Omental fat pad (tissue), 4 donors: ENCODE measurements around the gene SLC4A8. TPM values are rescaled to one million over a fixed set of nuclear protein-coding genes. Genes with fewer than 3 reads are reported as not detected.

ENCODE experiments used
- ATAC-seq: fragments of 150-250 bp; one replicate; pipeline ENCODE4 v1.9.1; 2016; ENCODE audit warnings: mild to moderate bottlenecking, moderate library complexity; ENCODE audit not compliant: low FRiP score
- DNase-seq: peaks from one replicate; pipeline ENCODE4 v3.0.0-alpha.2; 2019; ENCODE audit warnings: low spot score
- total RNA-seq, 4 donors: library from RNA; depleted of rRNA; stranded (reverse); fragments of >200 nt; gene quantifications; one replicate each; pipeline ENCODE4 v1.1.0, GENCODE V29; 2016
- TF ChIP-seq, protein P1 (sequence below), 3 donors: fragments of 450-650 bp; IDR thresholded peaks; one replicate each; pipeline ENCODE4 v1.5.1; 2016 to 2017; ENCODE audit warnings: antibody characterized with exemption in 3 of 3, mild to moderate bottlenecking in 3 of 3, moderate library complexity in 2 of 3

The SLC4A8 gene
- total RNA-seq, 4 donors from 2014 or later: 0.37 to 4.7 (median 1.8) TPM

DNA sequence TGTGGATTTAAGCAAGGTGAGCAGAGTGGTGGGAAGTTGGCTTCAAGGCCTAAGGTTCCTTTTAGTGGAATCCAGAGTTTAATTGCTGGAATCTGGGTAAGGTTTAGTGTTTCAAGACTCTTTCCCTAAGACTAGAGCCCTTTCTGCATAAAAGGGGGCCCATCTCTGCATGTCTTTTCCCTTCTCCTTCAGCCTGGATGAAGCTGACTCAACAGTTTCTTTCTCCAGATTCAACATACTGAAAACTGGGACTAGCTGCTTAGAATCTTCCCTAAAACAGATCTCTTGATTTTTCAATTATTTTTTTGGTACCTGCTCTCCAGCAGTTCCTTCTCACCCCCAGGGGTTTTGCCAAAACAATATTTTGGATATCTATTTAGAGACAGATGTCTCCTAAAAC is 34.0 kb downstream of the SLC4A8 start:
- ATAC-seq (no peak), DNase-seq (no peak)
- TF ChIP-seq, protein P1, sequence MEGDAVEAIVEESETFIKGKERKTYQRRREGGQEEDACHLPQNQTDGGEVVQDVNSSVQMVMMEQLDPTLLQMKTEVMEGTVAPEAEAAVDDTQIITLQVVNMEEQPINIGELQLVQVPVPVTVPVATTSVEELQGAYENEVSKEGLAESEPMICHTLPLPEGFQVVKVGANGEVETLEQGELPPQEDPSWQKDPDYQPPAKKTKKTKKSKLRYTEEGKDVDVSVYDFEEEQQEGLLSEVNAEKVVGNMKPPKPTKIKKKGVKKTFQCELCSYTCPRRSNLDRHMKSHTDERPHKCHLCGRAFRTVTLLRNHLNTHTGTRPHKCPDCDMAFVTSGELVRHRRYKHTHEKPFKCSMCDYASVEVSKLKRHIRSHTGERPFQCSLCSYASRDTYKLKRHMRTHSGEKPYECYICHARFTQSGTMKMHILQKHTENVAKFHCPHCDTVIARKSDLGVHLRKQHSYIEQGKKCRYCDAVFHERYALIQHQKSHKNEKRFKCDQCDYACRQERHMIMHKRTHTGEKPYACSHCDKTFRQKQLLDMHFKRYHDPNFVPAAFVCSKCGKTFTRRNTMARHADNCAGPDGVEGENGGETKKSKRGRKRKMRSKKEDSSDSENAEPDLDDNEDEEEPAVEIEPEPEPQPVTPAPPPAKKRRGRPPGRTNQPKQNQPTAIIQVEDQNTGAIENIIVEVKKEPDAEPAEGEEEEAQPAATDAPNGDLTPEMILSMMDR (IDR thresholded peaks at IDR 0.05): no peak

DNA sequence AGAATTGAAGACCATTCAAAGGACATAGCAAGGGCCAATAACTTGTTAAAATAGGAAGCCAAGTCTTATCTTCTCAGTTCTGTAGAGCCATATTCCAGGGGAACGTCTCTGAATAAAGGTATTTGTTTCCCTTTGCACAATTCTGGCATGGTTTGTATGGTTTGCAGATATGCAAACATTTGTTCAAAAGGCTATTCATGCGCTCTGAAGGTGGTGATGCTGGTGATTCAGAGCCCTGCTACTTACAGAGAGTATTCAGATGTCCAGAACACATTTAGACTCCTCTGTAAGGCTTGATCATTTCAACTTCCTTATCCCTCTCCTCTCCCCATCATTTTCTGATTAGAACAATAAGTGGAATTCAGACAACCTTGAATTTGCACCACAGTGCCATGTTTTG is 35.9 kb downstream of the SLC4A8 start:
- TF ChIP-seq, protein P1 (IDR thresholded peaks at IDR 0.05): no peak
- ATAC-seq: no peak
- no peak for DNase-seq

DNA sequence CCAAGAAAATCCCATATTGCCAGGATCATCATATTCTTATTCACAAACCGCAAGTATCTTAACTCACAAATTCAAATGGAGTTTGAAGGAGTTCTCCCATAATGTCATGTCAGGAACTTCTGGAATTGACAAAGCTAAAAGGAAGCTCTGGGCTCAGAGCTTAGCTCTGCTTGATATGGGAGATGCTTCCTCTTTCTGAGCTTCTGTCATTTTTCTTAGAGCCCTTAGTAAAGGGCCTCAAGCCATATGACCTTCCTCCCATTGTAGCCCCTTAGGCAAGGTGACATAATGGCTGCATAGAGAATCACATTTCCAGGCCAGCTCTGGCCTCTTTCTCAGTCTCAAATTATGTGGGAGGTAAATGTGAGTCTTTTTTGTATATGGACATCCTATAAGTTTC is 40.9 kb downstream of the SLC4A8 start:
- DNase-seq (no peak), ATAC-seq (no peak)
- TF ChIP-seq, protein P1 (IDR thresholded peaks at IDR 0.05): no peak

DNA sequence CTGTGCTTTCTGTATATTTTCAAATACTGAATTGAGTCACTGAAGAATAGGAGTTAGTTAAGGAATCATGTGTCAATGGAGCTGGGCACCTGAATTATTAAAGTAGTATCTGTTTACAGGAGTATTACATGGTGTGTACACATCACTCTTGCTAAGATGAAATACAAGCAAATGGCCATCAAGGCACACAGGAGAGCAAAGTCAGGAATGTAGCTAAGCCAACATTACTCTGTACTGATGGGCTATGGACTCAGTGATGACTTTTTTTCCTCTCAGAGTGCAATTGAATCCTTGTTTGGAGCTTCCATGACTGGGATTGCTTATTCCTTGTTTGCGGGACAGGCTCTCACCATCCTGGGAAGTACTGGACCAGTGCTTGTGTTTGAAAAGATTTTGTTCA is 45.5 kb downstream of the SLC4A8 start:
- TF ChIP-seq, protein P1 (IDR thresholded peaks at IDR 0.05): no peak
- no peak for ATAC-seq
- no peak for DNase-seq

DNA sequence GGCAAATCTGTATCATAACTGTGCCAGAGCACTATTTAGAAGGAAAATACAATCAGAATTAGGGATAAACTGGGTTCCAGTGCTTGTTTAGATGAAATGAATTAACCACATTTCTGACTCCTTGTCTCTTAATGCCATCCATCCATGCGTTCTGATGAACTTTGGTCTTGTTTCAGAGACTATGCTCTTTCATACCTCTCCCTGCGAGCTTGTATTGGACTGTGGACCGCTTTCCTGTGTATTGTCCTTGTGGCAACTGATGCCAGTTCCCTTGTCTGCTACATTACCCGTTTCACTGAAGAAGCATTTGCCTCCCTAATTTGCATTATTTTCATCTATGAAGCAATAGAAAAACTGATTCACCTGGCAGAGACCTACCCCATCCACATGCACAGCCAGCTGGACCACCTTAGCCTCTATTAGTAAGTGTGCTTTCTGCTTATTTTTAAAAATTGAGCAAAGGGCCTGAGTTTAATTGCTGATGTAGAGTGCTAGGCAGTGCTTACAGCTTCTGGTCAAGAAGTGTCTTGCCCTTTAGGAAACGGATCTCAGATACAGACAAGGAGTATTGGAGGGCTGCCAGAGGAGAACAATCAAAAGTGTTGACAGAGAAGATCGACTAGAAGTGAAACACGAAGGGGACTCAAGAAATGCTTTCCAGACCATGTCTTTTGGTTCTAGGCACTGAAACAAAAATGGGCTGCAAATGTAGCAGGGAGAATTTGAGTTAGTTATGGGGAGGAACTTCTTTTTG is 46.7 kb downstream of the SLC4A8 start:
- no peak for ATAC-seq
- DNase-seq: no peak
- TF ChIP-seq, protein P1 (IDR thresholded peaks at IDR 0.05): no peak

DNA sequence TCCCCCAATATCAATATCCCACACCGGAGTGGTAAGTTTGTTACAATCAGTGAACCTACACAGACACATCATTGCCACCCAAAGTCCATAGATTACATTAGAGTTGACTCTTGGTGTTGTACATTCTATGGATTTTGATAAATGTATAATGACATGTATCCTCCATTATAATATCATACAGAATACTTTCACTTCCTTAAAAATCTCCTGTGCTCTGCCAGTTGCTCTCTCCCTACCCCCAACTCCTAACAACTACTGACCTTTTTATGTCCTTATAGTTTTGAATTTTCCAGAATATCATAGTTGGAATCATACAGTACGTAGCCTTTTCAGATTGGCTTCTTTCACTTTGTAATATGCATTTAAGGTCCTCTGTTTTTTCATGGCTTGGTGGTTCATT is 48.4 kb downstream of the SLC4A8 start:
- ATAC-seq (no peak), DNase-seq (no peak)
- TF ChIP-seq, protein P1 (IDR thresholded peaks at IDR 0.05): no peak

DNA sequence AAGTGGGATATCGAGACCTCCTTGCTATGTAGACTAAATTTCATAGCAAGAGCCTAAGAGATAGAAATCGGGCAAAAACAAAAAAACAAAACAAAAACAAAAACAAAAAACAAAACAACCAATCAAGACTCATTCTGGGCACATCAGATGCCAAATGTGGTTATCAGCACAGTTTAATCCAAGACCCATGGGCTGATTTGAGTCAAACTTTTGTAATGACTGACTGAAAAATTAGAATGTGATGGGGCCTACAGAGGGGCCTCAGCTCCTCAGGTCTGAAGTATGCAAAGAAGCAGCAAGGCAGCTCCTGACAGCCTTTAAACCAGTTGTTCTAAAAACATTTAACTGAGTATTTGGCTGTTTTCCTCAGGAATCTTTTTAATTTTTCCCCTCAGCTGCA is 49.3 kb downstream of the SLC4A8 start:
- TF ChIP-seq, protein P1 (IDR thresholded peaks at IDR 0.05): no peak
- DNase-seq (no peak), ATAC-seq (no peak)
